Stimulated activated CD8-positive, alpha-beta memory T cell treated with anti-CD3 and anti-CD28 coated beads, Interleukin-15, amount 100 ng/mL, for 24 hours (primary cell): ENCODE data around the gene PRSS56.
"Not testable (repeated sequence)": the region's sequence is repeated elsewhere in the genome, so short reads cannot be mapped to it uniquely, and the experiment has no call there.

Source experiments
- DNase-seq: peaks from one replicate; pipeline ENCODE4 v3.0.0-alpha.2; 2020; ENCODE audit warnings: low read depth

PRSS56 gene

DNA sequence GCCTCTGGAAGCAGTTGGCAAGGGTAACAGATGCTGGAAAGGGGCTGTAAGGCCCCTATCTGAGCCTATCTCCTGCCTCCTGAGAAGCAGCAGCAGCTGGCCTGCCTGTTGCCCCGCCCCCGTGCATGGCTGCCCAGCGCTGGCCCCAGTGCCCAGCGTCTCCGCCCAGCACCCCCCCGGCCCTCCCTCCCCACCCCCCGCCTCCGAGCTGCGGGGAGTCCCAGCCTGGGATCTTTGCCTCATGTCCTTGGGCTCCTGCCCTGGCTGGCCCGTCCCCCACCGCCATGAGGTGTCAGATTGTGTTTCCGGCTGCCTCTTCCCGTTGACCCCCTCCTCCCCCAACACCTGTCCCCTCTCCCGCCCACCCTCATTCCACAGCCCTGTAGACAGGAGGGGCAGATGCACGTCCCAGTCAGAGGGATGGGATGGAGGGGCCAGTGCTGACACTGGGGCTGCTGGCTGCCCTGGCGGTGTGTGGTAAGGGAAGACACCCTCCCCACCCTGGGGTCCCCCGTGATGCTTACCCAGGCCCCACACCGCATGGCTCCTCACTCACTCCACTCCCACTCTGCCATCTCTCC lies 5.7 kb downstream of the PRSS56 start, which contains the start of gene CHRND:
CHRND (plus strand) TSS at position 370 of the 581 bp plus-strand sequence; CDS start at position 426, 56 bp downstream.
- DNase-seq: no peak

DNA sequence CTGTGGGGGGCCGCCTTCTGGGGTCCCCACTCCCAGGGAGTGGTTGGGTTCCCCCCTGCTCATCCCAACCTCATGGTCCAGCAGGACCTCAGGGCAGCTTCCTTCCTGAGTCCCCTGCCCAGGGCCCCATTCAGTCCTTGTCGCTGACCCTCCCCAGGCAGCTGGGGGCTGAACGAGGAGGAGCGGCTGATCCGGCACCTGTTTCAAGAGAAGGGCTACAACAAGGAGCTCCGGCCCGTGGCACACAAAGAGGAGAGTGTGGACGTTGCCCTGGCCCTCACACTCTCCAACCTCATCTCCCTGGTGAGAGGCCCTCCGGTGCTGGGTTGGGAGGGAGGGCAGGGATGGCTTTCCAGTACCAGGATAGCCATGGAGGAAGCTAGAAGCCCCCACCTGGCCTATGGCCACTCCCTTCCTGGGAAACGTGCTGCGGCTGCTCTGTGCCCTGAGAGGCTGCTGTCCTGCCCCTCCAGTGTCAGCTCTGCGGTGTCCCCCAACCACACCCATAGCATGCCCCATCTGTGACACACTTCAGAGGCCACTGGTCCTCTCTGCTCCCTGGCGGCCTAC lies 6.3 kb downstream of the PRSS56 start:
- DNase-seq: no peak

DNA sequence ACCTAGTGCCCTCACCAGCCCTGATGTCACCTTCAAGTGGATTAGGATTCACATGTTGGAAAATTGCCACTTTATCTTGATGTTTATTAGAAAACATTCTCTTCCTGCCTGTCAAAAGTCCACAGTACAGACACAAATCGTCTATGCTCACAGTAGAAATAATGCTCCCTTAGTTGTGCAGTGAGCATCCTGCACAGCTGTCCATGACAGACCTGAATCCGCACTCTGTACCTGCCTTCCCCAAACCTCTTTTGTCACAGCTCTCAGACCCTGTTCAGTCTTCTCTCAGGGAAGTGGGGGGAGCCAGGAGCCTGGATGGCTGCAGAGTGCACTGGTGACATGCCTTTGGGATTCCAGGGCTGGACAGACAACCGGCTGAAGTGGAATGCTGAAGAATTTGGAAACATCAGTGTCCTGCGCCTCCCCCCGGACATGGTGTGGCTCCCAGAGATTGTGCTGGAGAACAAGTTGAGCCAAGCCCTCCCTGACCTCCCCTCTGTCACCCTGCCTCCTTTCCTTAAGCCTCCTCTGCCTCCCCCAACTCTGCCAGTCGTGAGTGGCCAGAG lies 7.8 kb downstream of the PRSS56 start:
- DNase-seq: no peak

DNA sequence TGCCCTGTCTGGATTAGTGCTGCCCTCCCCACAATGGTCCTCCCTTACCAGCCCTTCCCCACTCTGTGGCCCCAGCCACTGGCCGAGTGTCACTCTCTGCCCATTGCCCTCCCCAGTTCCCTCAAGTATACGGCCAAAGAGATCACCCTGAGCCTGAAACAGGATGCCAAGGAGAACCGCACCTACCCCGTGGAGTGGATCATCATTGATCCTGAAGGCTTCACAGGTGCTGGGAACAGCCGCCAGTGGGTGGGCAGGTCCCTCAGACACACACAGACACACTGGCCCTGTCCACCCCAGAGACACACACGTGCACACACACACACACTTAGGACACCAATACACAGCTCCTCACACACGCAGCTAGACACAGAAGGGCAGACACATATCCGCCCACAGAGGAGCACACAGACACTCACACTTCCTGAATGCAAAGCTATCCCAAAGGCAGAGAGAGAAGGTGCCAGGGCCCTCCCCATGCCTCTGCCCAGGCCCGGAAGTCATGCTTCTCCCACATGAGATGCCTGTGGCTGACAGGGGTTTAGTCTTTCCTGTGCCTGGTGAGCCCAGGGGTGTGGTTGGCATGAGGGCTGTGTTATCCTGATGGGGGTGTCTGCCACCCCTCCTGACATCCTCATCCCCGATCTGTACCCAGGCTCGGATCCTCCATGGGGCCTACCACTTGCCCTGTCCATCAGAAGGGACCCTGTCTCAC lies 8.7 kb downstream of the PRSS56 start:
- DNase-seq: no peak

DNA sequence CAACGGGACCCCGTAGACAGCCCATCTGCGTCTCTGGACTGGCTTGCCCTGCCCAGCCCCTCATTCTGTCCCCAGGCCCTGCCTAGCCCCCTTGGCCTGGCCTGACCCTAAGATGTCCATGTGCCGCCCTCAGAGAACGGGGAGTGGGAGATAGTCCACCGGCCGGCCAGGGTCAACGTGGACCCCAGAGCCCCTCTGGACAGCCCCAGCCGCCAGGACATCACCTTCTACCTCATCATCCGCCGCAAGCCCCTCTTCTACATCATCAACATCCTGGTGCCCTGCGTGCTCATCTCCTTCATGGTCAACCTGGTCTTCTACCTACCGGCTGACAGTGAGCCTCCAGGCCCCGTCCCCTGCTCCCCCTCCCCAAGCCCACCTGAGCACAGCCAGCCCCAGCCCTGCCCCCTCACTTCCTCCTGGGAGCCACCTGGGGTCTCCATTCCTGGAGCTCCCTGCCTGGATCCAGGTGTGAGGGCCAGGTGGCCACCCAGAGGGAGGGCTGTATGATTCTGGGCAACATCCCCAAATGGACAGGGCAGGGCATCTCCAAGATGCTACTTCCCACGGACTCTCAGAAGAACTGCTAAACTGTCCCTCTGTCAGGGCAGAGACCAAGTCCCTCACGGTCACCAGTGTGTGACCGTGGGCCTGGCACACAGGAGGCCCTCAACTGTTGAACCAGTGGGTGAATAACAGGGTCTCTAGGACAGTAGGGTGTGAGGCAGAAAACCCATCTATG lies 9.8 kb downstream of the PRSS56 start:
- DNase-seq: no peak

DNA sequence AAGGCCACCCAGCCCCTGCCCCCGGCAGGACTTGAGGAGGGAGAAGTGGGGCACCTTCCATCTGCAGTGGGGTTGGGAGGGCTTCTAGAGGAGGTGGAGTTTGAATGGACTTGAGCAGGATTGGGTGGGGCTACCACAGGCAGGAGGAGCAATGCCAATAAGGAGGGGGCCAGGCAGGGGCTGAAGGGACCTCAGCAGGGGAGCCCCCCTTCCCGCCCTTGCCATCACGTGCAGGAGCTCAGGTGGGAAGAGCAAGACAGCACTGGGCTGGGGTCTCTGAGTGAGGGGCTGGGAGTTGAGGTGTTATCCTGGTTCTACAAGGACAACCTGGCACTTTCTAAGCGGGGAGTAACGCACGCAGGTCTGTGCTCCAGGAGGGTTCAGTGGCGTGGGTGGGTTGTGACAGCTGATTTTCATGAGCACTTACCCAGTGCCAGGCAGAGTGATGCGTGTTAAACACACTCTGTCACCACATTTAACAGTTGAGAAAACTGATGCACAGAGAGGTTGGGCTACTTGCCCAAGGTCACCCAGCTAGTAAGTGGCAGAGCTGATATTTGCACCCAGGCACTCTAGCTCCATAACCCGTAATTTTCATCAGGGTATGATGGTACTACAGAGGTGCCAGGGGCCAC lies 10.6 kb downstream of the PRSS56 start:
- DNase-seq: no peak

DNA sequence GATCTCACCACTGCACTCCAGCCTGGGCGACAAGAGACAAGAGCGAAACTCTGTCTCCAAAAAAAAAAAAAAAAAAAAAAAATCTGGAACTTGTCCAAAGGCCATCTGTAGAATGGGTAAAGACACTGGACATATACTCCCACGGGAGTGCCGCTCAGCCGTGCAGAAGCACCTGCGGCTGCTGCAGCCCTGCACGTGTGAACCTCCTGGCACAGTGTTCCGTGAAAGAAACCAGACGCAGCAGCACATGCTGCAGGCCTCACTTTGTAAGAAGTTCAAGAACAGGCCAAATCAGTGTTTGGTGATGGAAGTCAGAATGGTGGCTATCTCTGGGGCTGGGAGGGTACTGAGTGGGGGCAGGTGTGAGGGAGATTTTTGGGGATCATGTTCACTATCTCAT lies 12.2 kb downstream of the PRSS56 start:
- DNase-seq: no peak

DNA sequence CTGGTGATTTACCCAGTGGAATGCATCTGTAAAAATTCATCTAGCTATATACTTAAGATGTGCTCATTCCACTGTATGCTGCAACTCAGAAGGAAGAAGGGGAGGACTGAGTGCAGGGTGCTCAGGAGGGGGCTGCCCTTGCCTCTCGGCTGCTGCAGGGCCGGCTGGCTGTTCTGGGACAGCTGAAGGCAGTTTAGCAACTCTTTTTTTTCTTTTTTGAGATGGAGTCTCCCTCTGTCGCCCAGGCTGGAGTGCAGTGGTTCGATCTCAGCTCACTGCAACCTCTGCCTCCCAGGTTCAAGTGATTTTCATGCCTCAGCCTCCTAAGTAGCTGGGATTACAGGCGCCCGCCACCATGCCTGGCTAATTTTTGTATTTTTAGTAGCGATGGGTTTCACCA lies 12.6 kb downstream of the PRSS56 start:
- not testable (repeated sequence) for DNase-seq

DNA sequence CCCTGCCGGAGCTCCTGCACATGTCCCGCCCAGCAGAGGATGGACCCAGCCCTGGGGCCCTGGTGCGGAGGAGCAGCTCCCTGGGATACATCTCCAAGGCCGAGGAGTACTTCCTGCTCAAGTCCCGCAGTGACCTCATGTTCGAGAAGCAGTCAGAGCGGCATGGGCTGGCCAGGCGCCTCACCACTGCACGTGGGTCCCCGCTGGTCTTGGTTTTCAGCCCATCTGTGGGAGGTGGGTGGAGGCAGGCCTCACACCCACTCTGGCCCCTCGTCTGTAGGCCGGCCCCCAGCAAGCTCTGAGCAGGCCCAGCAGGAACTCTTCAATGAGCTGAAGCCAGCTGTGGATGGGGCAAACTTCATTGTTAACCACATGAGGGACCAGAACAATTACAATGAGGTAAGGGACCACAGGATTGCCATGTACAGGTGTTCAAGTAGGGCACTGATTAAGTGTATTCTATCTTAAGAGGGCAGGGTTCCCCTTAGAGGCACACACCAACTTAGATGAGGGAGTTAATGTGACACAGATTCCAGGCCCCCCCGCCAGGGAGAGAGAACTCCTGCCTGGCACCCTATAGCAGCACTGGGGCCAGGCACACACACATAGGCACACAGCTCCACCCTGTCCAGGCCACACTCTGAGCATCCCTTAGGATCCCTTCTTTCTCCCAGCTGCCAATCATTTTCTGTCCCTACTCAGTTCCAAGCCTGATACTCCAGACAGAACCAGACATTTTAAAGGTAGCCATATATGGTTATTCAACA lies 13.9 kb downstream of the PRSS56 start:
- no peak for DNase-seq

DNA sequence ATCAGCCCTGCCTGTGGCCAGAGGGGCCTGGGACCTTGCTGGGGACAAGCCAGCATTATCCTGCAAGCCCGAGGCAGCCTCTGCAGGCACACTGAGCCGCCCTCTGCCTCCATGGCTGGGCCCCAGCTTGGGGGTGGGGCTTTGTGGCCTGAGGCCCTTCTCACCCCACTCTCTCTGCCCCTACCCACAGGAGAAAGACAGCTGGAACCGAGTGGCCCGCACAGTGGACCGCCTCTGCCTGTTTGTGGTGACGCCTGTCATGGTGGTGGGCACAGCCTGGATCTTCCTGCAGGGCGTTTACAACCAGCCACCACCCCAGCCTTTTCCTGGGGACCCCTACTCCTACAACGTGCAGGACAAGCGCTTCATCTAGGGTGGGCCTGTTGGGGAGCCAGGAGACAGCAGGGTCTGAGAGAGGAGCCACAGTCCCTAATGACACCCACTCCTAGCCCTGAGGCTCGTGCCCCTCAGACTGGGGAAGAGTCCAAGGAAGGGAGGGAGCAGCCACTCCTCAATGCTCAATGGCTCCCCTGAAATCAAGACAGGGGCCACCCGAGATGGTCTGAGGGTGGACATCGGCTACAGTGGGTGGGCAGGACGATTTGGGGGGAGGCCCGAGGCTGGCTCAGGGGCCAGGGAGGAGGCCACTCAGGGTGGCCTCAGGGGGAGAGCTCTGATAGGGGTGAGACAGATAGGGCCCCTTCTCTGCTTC lies 14.9 kb downstream of the PRSS56 start:
- DNase-seq: no peak

DNA sequence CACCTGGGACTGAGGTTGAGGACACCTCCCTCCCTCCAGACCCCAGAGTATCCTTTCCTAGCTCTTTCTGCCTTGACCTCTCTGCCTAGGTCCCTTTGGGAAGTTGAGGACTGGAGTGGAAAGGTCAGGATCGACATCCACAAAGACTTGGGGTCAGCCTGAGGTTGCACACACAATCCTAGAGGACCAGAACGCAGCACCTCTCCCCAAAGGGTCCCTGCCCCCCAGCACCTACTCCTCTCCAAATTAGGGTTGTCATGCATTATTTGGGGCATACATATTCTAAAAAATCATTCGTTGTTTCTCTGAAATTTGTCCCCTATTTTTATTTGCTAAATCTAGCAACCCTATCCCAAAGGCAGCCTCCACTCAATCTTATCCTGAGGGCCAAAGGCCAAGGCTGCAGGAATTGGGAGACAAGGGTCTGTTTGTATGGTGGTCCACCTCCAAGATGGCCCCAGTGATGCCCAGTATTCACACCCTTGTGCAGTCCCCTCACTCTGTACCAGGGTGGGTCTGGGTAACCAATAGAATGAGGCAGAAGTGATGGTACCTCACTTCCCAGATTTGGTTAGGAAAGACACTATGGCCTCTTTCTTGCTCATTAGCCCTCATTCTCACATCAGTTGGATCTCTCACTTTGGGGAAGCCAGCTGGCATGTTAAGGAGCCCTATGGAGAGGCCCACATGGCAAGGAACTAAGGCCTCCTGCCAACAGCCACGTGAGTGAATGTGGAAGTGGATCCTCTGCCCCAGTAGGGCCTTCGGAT lies 15.8 kb downstream of the PRSS56 start:
- DNase-seq: no peak

DNA sequence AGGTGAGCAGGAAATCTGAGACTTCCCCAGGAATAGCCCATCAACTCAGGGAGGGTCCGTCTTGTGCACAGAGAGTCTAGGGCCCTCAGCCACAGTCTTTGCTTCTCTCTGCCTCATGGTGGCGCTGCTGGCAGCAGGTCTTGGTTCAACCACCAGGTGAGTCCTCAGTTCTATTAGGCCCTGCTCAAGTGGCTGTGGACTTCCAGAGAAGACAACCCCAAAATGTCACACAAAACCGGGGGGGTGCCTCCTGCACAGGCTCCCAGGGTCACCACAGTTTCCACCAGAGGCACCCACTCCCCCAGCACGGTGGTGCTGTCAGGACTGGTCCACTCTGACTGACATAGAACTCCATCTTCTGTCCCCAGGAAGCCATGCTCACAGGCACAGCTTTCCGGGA lies 16.9 kb downstream of the PRSS56 start:
- DNase-seq: no peak

DNA sequence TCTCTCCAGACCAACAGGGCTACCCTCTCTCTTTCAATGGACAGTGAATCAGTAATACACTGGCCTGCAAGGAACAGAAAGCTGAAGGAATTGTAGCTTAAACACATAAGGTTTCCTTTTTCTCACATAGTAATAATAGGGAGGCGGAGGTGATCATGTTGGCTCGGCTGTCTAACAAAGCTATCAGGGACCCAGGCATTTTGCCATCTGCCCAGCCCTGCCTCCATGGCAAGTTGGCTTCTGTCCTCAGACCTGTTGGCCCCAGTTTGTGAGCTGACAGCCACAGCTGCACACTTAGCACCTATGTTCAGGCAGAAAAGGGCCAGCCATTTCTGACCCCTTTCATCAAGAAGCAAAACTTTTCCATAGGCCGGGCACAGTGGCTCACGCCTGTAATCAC lies 17.3 kb downstream of the PRSS56 start:
- DNase-seq: no peak

DNA sequence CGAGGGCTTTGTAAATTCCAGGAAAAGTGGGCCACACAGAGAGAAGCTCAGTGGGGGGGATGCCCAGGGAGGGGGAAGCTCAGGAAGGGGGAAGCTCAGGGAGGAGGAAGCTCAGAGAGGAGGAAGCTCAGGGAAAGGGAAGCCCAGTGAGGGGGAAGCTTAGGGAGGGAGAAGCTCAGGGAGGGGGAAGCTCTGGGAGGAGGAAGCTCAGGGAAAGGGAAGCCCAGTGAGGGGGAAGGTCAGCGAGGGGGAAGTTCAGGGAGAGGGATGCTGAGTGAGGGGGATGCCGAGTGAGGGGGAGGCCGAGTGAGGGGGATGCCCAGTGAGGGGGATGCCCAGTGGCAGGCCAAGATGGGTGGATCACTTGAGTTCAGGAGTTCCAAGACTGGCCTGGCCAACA lies 18.5 kb downstream of the PRSS56 start:
- no peak for DNase-seq

DNA sequence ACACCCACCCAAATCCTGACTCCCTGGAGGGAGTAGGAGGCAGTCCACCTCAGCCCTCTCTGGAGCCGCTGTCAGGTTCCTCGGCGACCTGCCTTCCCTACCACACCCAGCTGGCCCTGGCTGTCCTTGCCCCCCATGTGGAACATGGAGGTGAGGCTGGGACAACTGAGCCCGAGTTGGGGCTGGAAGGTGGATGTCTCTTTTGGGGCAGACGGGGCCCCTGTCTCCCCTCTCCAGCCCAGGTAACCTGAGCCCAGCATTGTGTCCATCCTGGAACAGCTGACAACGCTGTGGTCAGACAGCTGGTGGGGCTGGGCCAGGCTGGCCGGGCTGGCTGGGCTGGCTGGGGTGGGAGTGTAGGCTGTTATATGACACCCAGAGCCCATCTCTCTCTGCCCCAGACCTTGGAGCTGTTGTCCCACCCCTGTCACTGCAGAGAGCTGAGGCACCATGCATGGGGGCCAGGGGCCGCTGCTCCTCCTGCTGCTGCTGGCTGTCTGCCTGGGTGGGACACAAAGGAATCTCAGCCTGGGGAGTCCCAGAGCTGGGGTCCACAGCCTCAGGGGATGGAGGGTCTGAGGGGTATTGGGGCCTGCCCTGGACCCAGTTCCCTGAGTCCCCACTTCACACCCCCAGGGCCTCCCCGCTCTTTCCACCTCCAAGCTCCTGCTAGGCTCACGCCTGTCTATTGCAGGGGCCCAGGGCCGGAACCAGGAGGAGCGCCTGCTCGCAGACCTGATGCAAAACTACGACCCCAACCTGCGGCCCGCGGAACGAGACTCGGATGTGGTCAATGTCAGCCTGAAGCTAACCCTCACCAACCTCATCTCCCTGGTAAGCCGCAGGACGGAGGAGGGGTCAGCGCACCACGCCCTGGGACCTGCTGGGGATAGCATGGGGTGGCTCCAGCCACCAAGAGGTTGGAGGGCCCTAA lies 19.4 kb downstream of the PRSS56 start, which contains the start of gene CHRNG:
CHRNG (plus strand) TSS at position 395 of the 934 bp plus-strand sequence; CDS start at position 451, 56 bp downstream.
- DNase-seq: no peak

DNA sequence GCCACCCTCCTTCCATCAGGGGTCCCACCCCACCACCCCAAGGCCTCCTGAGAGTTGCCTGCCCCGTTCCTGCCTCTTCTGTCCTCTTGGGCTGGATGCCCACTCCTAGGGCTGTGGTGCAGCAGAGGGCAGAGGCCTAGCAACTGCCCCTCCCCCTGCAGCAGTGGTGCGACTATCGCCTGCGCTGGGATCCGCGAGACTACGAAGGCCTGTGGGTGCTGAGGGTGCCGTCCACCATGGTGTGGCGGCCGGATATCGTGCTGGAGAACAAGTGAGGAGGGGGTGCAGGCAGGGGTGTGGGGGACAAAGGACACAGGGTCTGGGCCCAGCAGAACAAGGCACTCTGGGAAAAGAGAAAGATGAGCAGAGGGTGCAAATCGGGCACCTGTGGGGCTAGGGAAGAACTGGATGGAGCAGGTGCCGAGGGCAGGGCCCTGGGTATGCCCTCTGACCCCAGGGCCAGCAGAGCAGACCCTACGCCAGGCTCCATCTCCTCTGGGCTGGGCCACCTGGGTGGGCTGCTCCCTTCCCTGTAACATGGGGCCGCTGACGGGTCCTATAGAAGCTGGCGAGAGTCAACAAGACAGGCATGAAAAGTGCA lies 20.4 kb downstream of the PRSS56 start:
- DNase-seq: no peak

DNA sequence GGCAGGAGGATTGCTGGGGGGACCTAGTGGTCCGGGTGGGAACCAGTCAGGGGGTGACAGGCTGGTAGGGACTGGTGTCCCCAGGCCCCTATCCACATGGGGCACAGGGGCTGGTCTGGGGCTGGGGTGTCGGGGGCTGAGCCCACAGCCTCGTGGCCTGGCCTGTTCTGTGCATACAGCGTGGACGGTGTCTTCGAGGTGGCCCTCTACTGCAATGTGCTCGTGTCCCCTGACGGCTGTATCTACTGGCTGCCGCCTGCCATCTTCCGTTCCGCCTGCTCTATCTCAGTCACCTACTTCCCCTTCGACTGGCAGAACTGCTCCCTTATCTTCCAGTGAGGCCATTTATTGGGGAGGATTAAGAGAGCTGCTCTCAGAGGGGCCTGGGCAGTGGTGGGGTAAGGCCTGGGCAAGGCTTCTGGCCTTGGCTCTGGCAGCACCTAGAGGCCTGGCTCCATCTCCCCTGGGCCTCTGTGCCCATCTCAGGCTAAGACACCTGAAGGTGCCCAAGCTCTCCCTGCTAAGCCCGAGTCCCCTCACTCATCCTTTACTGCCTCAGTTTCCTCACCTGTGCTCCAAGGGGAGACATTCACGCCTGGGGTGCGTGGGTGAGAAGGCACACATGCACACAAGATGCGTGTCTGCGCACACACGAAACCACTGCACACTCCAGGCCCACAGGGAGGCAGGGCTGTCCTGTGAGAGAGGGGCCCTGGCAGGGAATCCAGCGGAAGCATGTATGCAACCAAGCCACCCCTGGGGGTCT lies 21.2 kb downstream of the PRSS56 start:
- no peak for DNase-seq
